GM18861 (cell line): Measurements from ENCODE around the gene NGLY1.
A peak's percentile ranks its signal among the peaks of the same experiment; 100 is the strongest.

ENCODE experiments used
- ATAC-seq: cut with Tn5 transposase; IDR thresholded peaks from one replicate; pipeline ENCODE4 v1.9.1; 2021; ENCODE audit not compliant: unreplicated experiment

The NGLY1 gene

GRCh38 chr3:25785826-25786225, 2.6 kb upstream of the NGLY1 start:
- no peak for ATAC-seq

DNA sequence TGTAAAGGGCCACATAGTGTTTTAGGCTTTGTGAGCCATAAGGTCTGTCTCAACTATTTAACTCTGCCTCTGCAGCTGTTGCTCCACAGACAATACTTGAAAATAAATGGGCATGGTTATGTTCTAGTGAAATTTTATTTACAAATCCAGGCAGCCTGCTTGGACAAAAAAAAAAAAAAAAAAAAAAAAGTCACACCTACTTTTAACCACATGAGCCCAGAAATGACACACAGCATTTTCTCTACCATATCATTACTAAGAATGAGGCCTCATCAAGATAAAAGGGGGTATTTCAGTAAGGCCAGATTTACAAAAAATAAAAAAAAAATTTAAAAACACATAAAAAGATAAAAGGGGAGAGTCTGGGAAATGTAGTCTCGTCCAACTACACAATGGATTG, 1.7 kb upstream of the NGLY1 start:
- no peak for ATAC-seq

DNA sequence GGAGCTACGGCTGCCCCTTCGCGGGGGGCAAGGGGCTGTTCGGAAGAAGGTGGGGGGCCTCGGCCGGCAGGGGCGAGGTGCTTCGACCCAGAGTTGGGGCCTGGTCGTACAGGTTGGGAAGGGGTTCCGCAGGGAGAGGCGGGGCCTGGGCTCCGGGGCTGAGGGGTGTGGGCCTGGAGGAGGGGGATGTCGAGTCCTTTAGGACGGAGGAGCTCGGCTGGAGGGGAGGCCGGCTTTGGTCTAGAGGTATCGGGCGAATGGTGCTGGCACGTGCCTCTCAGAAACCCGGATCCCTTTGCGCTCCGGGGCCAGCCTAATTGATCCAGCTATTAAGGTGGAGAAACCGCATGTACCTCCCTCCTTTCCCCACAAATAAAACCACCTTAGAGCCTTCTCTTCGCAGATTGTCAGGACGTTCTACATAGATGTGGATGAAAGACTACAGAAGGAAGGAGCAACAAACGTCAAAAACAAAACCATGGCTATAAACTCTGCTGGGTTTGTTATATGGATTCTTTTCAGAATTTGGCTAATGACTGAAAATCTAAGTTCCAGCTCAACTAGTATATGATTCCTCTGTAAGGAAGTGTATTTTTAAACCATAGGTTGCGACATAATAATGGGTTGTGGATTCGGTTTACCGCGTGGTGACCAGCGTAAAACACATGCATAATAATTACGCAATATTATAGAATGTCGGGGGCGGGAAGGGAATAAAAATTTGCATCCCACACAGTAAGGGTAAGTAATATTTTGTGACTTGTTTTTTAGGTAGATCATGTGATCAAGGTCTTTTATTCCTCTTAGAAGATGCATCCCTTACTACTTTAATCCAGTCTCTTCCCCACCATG, 644 bp upstream of the NGLY1 start:
- no peak for ATAC-seq

GRCh38 chr3:25782636-25782937, 656 bp downstream of the NGLY1 start:
- no peak for ATAC-seq

GRCh38 chr3:25781758-25782594, 1.3 kb downstream of the NGLY1 start:
- ATAC-seq = peak; percentile 62

- ATAC-seq = peak; percentile 2
Measured at GRCh38 chr3:25781145-25781757, 2.0 kb downstream of the NGLY1 start.

GRCh38 chr3:25780618-25781017, 2.6 kb downstream of the NGLY1 start:
- ATAC-seq = no peak

GRCh38 chr3:25775936-25776335, 7.3 kb downstream of the NGLY1 start:
- ATAC-seq = no peak

DNA sequence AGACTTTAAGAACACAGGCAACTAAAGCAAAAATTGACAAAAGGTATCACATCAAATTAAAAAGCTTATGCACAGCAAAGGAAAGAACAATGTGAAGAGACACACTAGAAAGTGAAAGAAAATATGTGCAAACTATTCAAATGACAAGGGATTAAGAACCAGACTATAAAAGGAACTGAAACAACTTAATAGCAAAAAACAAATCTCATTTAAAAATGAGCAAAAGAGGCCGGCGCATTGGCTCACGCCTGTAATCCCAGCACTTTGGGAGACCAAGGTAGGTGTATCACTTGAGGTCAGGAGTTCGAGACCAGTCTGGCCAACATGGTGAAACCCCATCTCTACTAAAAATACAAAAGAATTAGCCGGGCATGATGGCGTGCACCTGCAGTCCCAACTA, 14.4 kb downstream of the NGLY1 start:
- ATAC-seq = peak; percentile 99

DNA sequence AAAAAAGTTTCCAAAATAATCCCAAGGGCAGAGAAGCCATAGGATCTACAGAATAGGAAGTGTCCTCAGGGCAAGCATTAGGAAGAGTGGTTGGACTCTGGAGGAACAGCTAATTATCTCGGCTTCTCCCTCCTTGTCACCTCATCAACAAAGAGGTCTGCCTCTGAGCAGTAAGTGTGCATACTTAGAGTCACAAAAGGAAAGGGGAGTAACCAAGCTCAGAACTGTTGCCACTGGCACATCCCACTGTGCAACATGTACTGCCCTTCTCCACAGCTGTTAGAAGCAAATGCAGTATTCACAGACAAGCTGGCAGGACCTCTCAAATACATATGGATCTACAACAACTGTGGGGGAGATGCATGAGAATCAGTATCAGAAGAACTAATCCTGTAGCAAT, 31.5 kb downstream of the NGLY1 start:
- ATAC-seq = no peak

DNA sequence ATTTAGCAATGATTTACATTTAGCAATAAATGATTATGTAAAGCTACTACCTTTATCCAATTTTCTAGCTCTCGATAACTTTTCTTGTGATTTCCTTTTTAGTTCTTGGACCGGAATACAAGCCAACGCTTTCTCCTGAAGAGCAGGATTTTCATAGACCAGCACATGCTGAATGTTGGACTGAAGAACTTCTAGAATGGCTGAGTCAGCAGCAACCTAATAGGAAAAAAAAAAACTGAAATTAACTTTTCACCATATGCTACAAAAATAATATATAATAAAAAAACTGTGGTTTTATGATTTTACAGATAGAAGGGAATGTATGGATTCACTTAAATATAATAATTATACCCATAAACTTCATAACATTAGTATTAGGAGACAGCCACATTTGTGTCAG, 32.2 kb downstream of the NGLY1 start:
- ATAC-seq = no peak

DNA sequence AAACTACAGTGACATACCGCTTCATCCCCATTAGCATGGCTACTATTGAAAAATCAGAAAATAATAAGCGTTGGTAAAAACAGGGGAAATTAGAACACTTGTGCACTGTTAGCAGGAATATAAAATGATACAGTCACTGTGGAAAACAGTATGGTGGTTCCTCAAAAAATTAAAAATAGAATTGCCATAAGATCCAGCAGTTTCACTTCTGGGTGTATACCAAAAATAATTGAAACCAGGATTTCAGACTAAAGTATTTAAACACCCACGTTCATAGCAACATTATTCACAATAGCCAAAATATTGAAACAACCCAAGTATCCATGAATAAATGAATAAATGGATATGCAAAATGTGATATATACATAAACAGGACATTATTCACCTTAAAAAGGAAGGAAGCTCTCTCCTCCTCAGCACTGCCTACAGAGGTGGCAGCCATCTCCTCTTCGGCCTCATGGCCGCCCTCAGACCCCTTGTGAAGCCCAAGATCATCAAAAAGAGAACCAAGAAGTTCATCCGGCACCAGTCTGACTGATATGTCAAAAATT, 34.1 kb downstream of the NGLY1 start:
- ATAC-seq = no peak

- ATAC-seq = no peak
Measured at GRCh38 chr3:25748189-25748588, 35.1 kb downstream of the NGLY1 start.

DNA sequence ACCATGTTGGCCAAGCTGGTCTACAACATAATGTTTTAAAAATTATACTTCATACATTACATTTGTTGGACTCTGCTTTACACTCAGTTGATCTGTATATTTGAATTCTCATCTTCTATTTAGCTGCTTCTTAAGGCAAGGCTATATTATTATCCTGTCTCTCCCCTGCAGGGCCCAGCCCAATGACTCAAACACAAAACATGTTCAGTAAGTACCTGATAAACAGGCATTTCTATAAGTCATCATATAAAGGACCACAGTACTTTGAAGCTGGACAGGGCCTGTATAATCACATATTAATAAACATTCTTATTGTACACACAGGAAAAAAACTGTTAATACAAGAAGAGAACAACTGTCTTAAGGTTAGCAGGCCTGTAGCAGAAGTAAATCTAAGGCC, 36.2 kb downstream of the NGLY1 start:
- no peak for ATAC-seq

- ATAC-seq = no peak
Measured at GRCh38 chr3:25744470-25744869, 38.8 kb downstream of the NGLY1 start.

DNA sequence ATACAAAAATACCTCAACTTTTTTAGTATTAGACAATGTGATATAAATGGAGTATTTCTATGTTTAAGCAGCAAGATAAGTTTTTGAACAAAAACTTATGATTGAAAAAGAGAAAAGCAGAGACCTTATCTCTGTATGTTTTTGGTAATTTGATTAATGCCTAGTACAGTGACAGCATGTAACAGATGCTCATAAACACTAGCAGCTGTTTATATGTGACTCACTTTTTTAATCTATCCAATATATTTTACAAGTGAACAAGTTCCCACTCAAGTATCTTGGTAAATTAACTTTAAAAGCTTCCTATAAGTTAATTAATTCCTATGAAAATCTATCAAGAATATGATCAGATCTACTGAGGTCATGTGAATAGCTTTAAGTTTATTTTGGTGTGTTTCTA, 55.1 kb downstream of the NGLY1 start:
- ATAC-seq = no peak

DNA sequence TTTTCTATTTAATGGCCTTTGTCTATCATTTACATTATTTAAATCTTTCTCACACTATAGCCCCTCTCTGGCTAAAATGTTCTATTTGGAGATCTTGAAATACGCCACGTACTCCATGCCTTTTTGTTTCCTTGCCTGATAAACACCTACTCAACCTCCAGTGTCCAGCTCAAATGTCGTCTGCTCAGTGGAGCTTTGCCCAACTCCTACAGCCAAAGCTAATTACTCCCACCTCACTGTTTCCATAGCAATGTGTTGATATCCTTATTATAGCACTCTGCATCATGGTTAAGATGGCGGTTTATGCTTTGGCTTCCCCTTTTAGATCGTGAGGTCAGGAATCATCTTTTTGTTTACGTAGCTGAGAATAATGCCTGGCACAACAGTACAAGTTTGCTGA, 55.9 kb downstream of the NGLY1 start:
- ATAC-seq = no peak

- no peak for ATAC-seq
Measured at GRCh38 chr3:25725810-25726209, 57.4 kb downstream of the NGLY1 start.

GRCh38 chr3:25724948-25725645, 58.1 kb downstream of the NGLY1 start:
- ATAC-seq = no peak

- no peak for ATAC-seq
Measured at GRCh38 chr3:25723802-25724201, 59.4 kb downstream of the NGLY1 start.

DNA sequence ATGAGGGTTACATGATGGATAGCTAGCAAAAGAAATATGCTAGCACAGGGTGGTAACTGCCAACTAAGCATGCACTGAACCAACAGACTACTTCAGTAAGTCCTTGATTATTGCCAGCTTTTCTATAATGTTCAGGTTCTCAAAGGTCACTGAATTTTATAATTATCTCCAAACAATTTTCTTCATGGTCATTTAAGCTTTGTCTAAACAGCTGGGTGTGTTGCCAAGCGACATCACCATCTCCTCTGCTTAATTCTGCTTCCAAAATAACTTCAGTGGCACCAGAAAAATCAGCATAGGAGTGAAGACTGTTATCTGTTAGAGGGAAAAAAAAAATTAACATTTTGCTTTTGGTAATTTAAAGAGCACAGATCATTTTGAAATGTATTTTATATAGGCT, 63.9 kb downstream of the NGLY1 start:
- no peak for ATAC-seq
